Upper lobe of left lung (tissue), 6 donors: ENCODE measurements around the gene PSMD5. TPM values are rescaled to one million over a fixed set of nuclear protein-coding genes. Genes with fewer than 3 reads are reported as not detected.

Experiments
- ATAC-seq, 2 donors: fragments of 200-7000 bp; cut with Tn5 transposase; one replicate each; pipeline ENCODE4 v1.9.1; 2022; ENCODE audit warnings: mild to moderate bottlenecking in 2 of 2, moderate library complexity in 2 of 2; ENCODE audit not compliant: low FRiP score in 2 of 2
- DNase-seq, 2 donors: peaks; one replicate each; pipeline ENCODE4 v3.0.0-alpha.2; 2019 to 2020
- H3K27ac ChIP-seq, 4 donors: fragments of 200-600 bp; sonication (generic); one replicate each; pipeline ENCODE4 v1.5.1; 2016 to 2019
- H3K27me3 ChIP-seq, 4 donors: fragments of 200-600 bp; sonication (generic); one replicate each; pipeline ENCODE4 v1.5.1; 2017 to 2019
- H3K36me3 ChIP-seq, 4 donors: fragments of 200-600 bp; sonication (generic); one replicate each; pipeline ENCODE4 v1.5.1; 2016 to 2019
- H3K4me1 ChIP-seq, 4 donors: fragments of 200-600 bp; sonication (generic); one replicate each; pipeline ENCODE4 v1.5.1; 2018 to 2019
- H3K4me3 ChIP-seq, 4 donors: fragments of 200-600 bp; sonication (generic); one replicate each; pipeline ENCODE4 v1.5.1; 2017 to 2019; ENCODE audit warnings: mild to moderate bottlenecking in 2 of 4, moderate library complexity in 1 of 4
- H3K9me3 ChIP-seq, 4 donors: fragments of 200-600 bp; sonication (generic); one replicate each; pipeline ENCODE4 v1.5.1; 2018 to 2019
- CTCF ChIP-seq, 6 experiments: fragments of 450-650 bp in 4 of 6; fragments of 200-600 bp in 2 of 6; sonication (generic) in 2 of 6; IDR thresholded peaks; one replicate each; pipeline ENCODE4 v1.5.1; 2016 to 2019; ENCODE audit warnings: antibody characterized with exemption in 6 of 6
- EP300 ChIP-seq, 4 donors: sonication (generic); formaldehyde crosslinking; IDR thresholded peaks; one replicate each; pipeline ENCODE4 v1.5.1; 2017; ENCODE audit warnings: antibody characterized with exemption in 4 of 4, control low read depth in 2 of 4
- POLR2A ChIP-seq, 4 donors: fragments of 450-650 bp; IDR thresholded peaks; one replicate each; pipeline ENCODE4 v1.5.1; 2016 to 2017; ENCODE audit warnings: antibody characterized with exemption in 4 of 4, mild to moderate bottlenecking in 2 of 4
- POLR2AphosphoS5 ChIP-seq, 2 donors: sonication (generic); formaldehyde crosslinking; IDR thresholded peaks; one replicate each; pipeline ENCODE4 v1.5.1; 2017; ENCODE audit warnings: antibody characterized with exemption in 2 of 2
- WGBS, 2 donors: methylation state at CpG; one replicate each; pipeline ENCODE4 v1.1.5; 2017 to 2018; 5-methylcytosine and 5-hydroxymethylcytosine counted together
- total RNA-seq, 6 donors: library from RNA; depleted of rRNA in 4 of 6; stranded (reverse); fragments of >200 nt in 4 of 6; gene quantifications; one replicate each; pipeline versions ENCODE4 v1.1.0 to v1.2.1, GENCODE V29; 2016 to 2021
- donor health status: DM: no; HTN: no; CAD: no; lungs with moderate emphysema.
- donor health status: DM: no; HTN: yes; CAD: no; lungs with severe emphysema.

The PSMD5 gene
- total RNA-seq, 6 donors from 2014 or later, result 11.4 to 56.8 (median 40.1) TPM

- WGBS, 2 donors, result 95 to 96% methylated on average over 5 of the region's 5 CpGs
- no peak overlapping the region for H3K27ac ChIP-seq
- peaks cover 11 to 75% (median 40%) of the 10 kb centered on the region in 4 donors for H3K36me3 ChIP-seq
- H3K4me3 ChIP-seq, result no peak overlapping the region
- H3K27me3 ChIP-seq, result no peaks in the 10 kb centered on the region
- TF ChIP-seq POLR2AphosphoS5 (IDR thresholded peaks at IDR 0.05), result no peak
- no peak for TF ChIP-seq EP300 (IDR thresholded peaks at IDR 0.05)
- no peak for TF ChIP-seq POLR2A (IDR thresholded peaks at IDR 0.05)
- TF ChIP-seq CTCF (IDR thresholded peaks at IDR 0.05), result no peak
- DNase-seq (no peak), ATAC-seq (no peak)
- H3K9me3 ChIP-seq, result no peaks in the 10 kb centered on the region
- peaks cover 5 to 14% (median 11%) of the 10 kb centered on the region in 4 donors for H3K4me1 ChIP-seq
These were observed 65.5 kb downstream of the PSMD5 start for GRCh38 chr9:120777229-120777628.

GRCh38 chr9:120776788-120777187 is 65.9 kb downstream of the PSMD5 start:
- TF ChIP-seq POLR2AphosphoS5 (IDR thresholded peaks at IDR 0.05), result no peak
- no peak for TF ChIP-seq EP300 (IDR thresholded peaks at IDR 0.05)
- TF ChIP-seq CTCF (IDR thresholded peaks at IDR 0.05), result no peak
- no peak for TF ChIP-seq POLR2A (IDR thresholded peaks at IDR 0.05)
- Histone ChIP-seq H3K36me3 (peaks cover 11 to 80% (median 42%) of the 10 kb centered on the region in 4 donors), H3K27ac (no peak overlapping the region), H3K9me3 (no peaks in the 10 kb centered on the region), H3K4me1 (peaks cover 5 to 14% (median 9%) of the 10 kb centered on the region in 4 donors), H3K27me3 (no peaks in the 10 kb centered on the region), H3K4me3 (no peak overlapping the region)
- ATAC-seq (no peak), DNase-seq (no peak)
- WGBS, 2 donors, result 97 to 100% methylated on average over 1 of the region's 1 CpG

- DNase-seq (no peak), ATAC-seq (no peak)
- 93 to 95% methylated on average over 5 of the region's 5 CpGs for WGBS, 2 donors
- Histone ChIP-seq H3K36me3 (peaks cover 11 to 89% (median 48%) of the 10 kb centered on the region in 4 donors), H3K27ac (no peak overlapping the region), H3K27me3 (no peaks in the 10 kb centered on the region), H3K4me1 (peaks cover 3 to 14% (median 9%) of the 10 kb centered on the region in 4 donors), H3K9me3 (no peaks in the 10 kb centered on the region), H3K4me3 (no peak overlapping the region)
- TF ChIP-seq EP300 (IDR thresholded peaks at IDR 0.05) (no peak), POLR2AphosphoS5 (IDR thresholded peaks at IDR 0.05) (no peak), POLR2A (IDR thresholded peaks at IDR 0.05) (no peak), CTCF (IDR thresholded peaks at IDR 0.05) (no peak)
These were observed 66.9 kb downstream of the PSMD5 start for GRCh38 chr9:120775859-120776258.

GRCh38 chr9:120774719-120775118 is 68.0 kb downstream of the PSMD5 start:
- H3K4me3 ChIP-seq, result no peak overlapping the region
- DNase-seq (no peak), ATAC-seq (no peak)
- H3K4me1 ChIP-seq, result peaks cover 0 to 13% (median 9%) of the 10 kb centered on the region in 4 donors
- no peak overlapping the region for H3K27ac ChIP-seq
- H3K36me3 ChIP-seq, result peaks cover 14 to 93% (median 58%) of the 10 kb centered on the region in 4 donors
- TF ChIP-seq CTCF (IDR thresholded peaks at IDR 0.05), result no peak
- no peak for TF ChIP-seq POLR2A (IDR thresholded peaks at IDR 0.05)
- H3K27me3 ChIP-seq, result no peaks in the 10 kb centered on the region
- WGBS, 2 donors, result 92 to 93% methylated on average over 4 of the region's 4 CpGs
- H3K9me3 ChIP-seq, result no peaks in the 10 kb centered on the region

GRCh38 chr9:120773256-120773655 is 69.5 kb downstream of the PSMD5 start:
- no peaks in the 10 kb centered on the region for H3K27me3 ChIP-seq
- 87% methylated on average over 3 of the region's 3 CpGs for WGBS, 2 donors
- DNase-seq, result no peak
- no peak for TF ChIP-seq EP300 (IDR thresholded peaks at IDR 0.05)
- no peak overlapping the region for H3K4me3 ChIP-seq
- peaks cover 14 to 100% (median 66%) of the 10 kb centered on the region in 4 donors for H3K36me3 ChIP-seq
- ATAC-seq, result no peak
- H3K9me3 ChIP-seq, result no peaks in the 10 kb centered on the region
- H3K27ac ChIP-seq, result no peak overlapping the region
- H3K4me1 ChIP-seq, result peaks cover 0 to 8% (median 3%) of the 10 kb centered on the region in 4 donors
